Measurements from ENCODE around the gene IFT52. TPM values are rescaled to one million over a fixed set of nuclear protein-coding genes. Genes with fewer than 3 reads are reported as not detected.
A peak's percentile ranks its signal among the peaks of the same experiment; 100 is the strongest.

The IFT52 gene, protein sequence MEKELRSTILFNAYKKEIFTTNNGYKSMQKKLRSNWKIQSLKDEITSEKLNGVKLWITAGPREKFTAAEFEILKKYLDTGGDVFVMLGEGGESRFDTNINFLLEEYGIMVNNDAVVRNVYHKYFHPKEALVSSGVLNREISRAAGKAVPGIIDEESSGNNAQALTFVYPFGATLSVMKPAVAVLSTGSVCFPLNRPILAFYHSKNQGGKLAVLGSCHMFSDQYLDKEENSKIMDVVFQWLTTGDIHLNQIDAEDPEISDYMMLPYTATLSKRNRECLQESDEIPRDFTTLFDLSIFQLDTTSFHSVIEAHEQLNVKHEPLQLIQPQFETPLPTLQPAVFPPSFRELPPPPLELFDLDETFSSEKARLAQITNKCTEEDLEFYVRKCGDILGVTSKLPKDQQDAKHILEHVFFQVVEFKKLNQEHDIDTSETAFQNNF
- 10 to 100 TPM; 21.3 to 25.4 TPM for total RNA-seq

DNA sequence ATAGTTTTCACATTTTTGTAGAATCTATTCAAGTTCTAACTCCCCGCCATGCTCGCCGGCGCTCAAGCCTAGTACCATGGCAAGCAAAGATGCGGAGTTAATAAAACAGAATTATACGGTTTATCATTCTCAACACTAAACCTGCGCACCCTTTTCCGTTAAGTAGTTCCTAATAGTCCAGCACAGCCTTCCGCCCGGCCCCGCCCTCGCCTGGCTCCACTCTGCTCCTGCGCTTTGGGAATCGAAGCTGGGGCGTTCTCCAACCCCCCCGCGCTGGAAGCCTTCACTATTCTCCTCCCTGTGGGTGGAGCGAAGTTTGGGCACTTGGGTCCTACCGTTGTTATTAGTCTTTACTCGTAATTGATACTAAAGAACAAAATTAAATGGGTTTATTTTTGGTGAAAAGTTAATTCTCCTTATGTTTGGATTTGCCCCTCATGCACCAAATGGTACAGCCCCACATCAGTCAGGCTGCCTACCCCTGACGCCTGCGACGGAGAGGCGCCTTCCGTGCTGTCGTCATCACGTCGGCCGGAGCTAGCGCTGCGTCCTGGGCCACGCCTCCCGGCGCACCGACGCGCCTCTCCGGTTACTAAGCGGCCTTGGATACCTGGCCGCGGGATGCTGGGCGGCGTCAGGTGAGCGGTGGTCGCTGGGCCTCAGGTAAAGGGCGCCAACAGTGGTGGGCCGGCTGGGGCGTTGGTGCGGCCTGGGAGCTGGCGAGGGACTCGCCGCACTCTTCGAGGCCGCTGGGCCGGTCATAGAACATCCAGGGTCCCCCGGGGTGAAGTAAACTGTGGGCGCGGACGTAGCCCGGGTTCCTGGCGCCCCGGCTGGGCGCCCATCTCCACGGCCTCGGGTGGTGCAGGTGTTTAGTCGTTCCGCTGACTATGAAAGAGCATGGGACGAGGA lies at the start of gene IFT52:
Gene IFT52 (plus strand): TSS at position 546 of the 912 bp plus-strand sequence. CDS start 3,762 bp downstream, outside the sequence.
- TF ChIP-seq, protein P1, sequence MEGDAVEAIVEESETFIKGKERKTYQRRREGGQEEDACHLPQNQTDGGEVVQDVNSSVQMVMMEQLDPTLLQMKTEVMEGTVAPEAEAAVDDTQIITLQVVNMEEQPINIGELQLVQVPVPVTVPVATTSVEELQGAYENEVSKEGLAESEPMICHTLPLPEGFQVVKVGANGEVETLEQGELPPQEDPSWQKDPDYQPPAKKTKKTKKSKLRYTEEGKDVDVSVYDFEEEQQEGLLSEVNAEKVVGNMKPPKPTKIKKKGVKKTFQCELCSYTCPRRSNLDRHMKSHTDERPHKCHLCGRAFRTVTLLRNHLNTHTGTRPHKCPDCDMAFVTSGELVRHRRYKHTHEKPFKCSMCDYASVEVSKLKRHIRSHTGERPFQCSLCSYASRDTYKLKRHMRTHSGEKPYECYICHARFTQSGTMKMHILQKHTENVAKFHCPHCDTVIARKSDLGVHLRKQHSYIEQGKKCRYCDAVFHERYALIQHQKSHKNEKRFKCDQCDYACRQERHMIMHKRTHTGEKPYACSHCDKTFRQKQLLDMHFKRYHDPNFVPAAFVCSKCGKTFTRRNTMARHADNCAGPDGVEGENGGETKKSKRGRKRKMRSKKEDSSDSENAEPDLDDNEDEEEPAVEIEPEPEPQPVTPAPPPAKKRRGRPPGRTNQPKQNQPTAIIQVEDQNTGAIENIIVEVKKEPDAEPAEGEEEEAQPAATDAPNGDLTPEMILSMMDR (IDR thresholded peaks at IDR 0.05): no peak
- TF ChIP-seq POLR2A (IDR thresholded peaks at IDR 0.05): peak; percentile 53
- peak; percentile 81 for TF ChIP-seq POLR2AphosphoS5 (IDR thresholded peaks at IDR 0.05)
- peak within 1 kb of the TSS; percentile 79 to 80 for H3K27ac ChIP-seq
- H3K36me3 ChIP-seq: no peaks in the 10 kb centered on the region
- intact Hi-C loops (cut with DNase I): loop anchor here (5.0 kb wide), 1 partner anchor 133 kb away; the partner anchor contains the start of gene SRSF6
- peak within 1 kb of the TSS; percentile 91 to 92 for H3K4me3 ChIP-seq
- H3K9me3 ChIP-seq: no peaks in the 10 kb centered on the region
- H3K4me1 ChIP-seq (replicated peaks): no peaks in the 10 kb centered on the region
- peak; percentile 89 for DNase-seq (ENCODE audit: low spot score)
- WGBS: under 1% methylated on average over 62 of the region's 68 CpGs
- no peaks in the 10 kb centered on the region for H3K27me3 ChIP-seq (replicated peaks; ENCODE audit: insufficient read depth)

DNA sequence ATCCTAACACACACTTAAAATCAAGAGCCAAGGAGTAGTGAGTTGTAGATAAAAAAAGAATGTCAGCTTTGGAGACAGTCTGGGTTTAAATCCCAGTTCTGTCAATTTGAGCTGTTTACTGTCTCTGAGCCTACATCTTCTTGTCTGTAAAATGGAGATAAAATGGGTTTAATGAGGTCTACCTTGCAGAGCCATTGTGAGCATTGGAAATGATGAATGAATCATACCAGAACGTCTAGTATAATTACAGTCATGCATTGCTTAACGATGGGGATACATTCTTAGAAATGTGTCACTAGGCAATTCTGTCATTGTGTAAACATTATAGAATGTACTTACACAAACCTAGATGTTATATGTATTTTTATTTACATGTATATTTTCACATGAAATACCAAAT lies 49.5 kb upstream of the IFT52 start:
- no peaks in the 10 kb centered on the region for H3K9me3 ChIP-seq
- 38% methylated on average over 2 of the region's 2 CpGs for WGBS
- intact Hi-C loops (cut with DNase I): no loop called here
- H3K4me1 ChIP-seq (replicated peaks): no peaks in the 10 kb centered on the region
- no peak overlapping the region for H3K4me3 ChIP-seq
- TF ChIP-seq POLR2A (IDR thresholded peaks at IDR 0.05) (no peak), POLR2AphosphoS5 (IDR thresholded peaks at IDR 0.05) (no peak)
- TF ChIP-seq, protein P1 (IDR thresholded peaks at IDR 0.05): no peak
- no peaks in the 10 kb centered on the region for H3K27me3 ChIP-seq (replicated peaks; ENCODE audit: insufficient read depth)
- no peak for DNase-seq (ENCODE audit: low spot score)
- no peaks in the 10 kb centered on the region for H3K36me3 ChIP-seq
- H3K27ac ChIP-seq: no peak overlapping the region

DNA sequence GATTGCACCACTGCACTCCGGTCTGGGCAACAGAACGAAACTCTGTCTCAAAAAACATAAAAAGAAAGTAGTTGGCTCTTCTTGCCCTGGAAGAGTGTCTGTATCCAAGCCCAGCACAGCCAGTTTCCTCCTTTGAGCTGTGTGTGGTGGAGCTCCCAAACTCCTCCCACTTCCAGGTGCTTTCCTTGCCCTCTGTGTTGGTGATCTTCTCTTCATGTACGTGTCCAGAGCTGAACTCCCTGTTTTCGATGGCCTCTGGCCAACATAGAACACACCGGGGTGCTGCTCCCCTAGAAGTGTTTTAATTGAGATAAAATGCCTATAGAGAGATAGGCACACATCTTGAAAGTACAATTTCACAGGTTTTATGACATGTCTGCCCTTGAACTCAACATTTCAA lies 48.6 kb upstream of the IFT52 start:
- intact Hi-C loops (cut with DNase I): no loop called here
- Histone ChIP-seq H3K4me3 (no peak overlapping the region), H3K36me3 (no peaks in the 10 kb centered on the region), H3K4me1 (replicated peaks) (no peaks in the 10 kb centered on the region), H3K9me3 (no peaks in the 10 kb centered on the region), H3K27ac (no peak overlapping the region), H3K27me3 (replicated peaks; ENCODE audit: insufficient read depth) (no peaks in the 10 kb centered on the region)
- WGBS: 75% methylated on average over 5 of the region's 5 CpGs
- DNase-seq (ENCODE audit: low spot score): no peak
- no peak for TF ChIP-seq POLR2A (IDR thresholded peaks at IDR 0.05)
- no peak for TF ChIP-seq POLR2AphosphoS5 (IDR thresholded peaks at IDR 0.05)
- TF ChIP-seq, protein P1 (IDR thresholded peaks at IDR 0.05): no peak

- no peaks in the 10 kb centered on the region for H3K36me3 ChIP-seq
- no peak for DNase-seq (ENCODE audit: low spot score)
These were observed 48.1 kb upstream of the IFT52 start for GRCh38 chr20:43542674-43543073.

More at GRCh38 chr20:43542674-43543073, 48.1 kb upstream of the IFT52 start:
- TF ChIP-seq POLR2AphosphoS5 (IDR thresholded peaks at IDR 0.05) (no peak), POLR2A (IDR thresholded peaks at IDR 0.05) (no peak)
- TF ChIP-seq, protein P1 (IDR thresholded peaks at IDR 0.05): no peak
- intact Hi-C loops (cut with DNase I): no loop called here
- WGBS: 59% methylated on average over 4 of the region's 4 CpGs
- no peaks in the 10 kb centered on the region for H3K27me3 ChIP-seq (replicated peaks; ENCODE audit: insufficient read depth)
- no peak overlapping the region for H3K4me3 ChIP-seq
- H3K27ac ChIP-seq: no peak overlapping the region
- no peaks in the 10 kb centered on the region for H3K9me3 ChIP-seq
- H3K4me1 ChIP-seq (replicated peaks): no peaks in the 10 kb centered on the region
